Ishikawa (cell line): ENCODE data around the gene LCP2.

Experiments
- EP300 ChIP-seq: IDR thresholded peaks from 2 replicates; pipeline ENCODE4 v1.6.1; 2012; ENCODE audit warnings: borderline replicate concordance
- FOXM1 ChIP-seq: IDR thresholded peaks from 2 replicates; pipeline ENCODE4 v1.6.1; 2012; ENCODE audit warnings: low read depth, borderline replicate concordance
- NFIC ChIP-seq: IDR thresholded peaks from 2 replicates; pipeline ENCODE4 v1.6.1; 2012
- RAD21 ChIP-seq: IDR thresholded peaks from 2 replicates; pipeline ENCODE4 v1.6.1; 2012; ENCODE audit warnings: low read depth
- TAF1 ChIP-seq: IDR thresholded peaks from 2 replicates; pipeline ENCODE4 v1.6.1; 2012; ENCODE audit warnings: low read depth, mild to moderate bottlenecking
- TEAD4 ChIP-seq: IDR thresholded peaks from 2 replicates; pipeline ENCODE4 v1.6.1; 2012
- TF ChIP-seq, protein P1 (sequence below): IDR thresholded peaks from 2 replicates; pipeline ENCODE4 v1.6.1; 2012; ENCODE audit warnings: low read depth, mild to moderate bottlenecking

DNA sequence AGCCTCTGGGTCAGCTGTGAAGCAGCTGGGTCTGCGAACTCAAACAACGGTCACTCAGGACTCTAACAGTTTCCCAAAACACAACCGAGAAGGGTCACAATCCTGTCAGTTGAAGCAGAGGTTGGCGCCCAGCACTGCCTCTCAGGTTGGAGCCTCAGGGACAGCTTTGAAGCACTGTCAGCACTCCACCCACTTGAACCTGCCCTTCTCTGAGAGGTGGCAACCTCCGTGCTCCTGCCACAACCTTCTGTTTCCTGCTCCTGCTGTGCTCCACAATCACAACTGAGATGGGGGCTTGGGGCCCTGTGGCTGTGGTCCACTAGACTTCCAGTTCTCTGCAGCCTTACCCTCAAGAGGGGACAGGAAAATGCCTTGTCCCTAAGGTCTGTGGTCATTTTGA is 21.7 kb upstream of the LCP2 start:
- TF ChIP-seq RAD21 (no peak), FOXM1 (no peak), TAF1 (no peak), TEAD4 (no peak), EP300 (no peak), NFIC (no peak)
- TF ChIP-seq, protein P1, sequence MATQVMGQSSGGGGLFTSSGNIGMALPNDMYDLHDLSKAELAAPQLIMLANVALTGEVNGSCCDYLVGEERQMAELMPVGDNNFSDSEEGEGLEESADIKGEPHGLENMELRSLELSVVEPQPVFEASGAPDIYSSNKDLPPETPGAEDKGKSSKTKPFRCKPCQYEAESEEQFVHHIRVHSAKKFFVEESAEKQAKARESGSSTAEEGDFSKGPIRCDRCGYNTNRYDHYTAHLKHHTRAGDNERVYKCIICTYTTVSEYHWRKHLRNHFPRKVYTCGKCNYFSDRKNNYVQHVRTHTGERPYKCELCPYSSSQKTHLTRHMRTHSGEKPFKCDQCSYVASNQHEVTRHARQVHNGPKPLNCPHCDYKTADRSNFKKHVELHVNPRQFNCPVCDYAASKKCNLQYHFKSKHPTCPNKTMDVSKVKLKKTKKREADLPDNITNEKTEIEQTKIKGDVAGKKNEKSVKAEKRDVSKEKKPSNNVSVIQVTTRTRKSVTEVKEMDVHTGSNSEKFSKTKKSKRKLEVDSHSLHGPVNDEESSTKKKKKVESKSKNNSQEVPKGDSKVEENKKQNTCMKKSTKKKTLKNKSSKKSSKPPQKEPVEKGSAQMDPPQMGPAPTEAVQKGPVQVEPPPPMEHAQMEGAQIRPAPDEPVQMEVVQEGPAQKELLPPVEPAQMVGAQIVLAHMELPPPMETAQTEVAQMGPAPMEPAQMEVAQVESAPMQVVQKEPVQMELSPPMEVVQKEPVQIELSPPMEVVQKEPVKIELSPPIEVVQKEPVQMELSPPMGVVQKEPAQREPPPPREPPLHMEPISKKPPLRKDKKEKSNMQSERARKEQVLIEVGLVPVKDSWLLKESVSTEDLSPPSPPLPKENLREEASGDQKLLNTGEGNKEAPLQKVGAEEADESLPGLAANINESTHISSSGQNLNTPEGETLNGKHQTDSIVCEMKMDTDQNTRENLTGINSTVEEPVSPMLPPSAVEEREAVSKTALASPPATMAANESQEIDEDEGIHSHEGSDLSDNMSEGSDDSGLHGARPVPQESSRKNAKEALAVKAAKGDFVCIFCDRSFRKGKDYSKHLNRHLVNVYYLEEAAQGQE = no peak
